Naive thymus-derived CD4-positive, alpha-beta T cell (primary cell): ENCODE results near the gene SLC26A8. TPM values are rescaled to one million over a fixed set of nuclear protein-coding genes. Genes with fewer than 3 reads are reported as not detected.

ENCODE experiments used
- ATAC-seq: fragments of 150-1000 bp; cut with Tn5 transposase; 2 replicates; pipeline ENCODE4 v1.10.0; 2021; ENCODE audit warnings: mild to moderate bottlenecking, moderate library complexity
- CTCF ChIA-PET: fragments of 350-600 bp; sonication (Branson Sonifier 250); formaldehyde crosslinking; loops from one replicate; lab custom pipeline; 2021; ENCODE audit warnings: antibody characterized with exemption; lab: Charles Lee
- POLR2A ChIA-PET: fragments of 350-600 bp; sonication (Branson Sonifier 250); formaldehyde crosslinking; loops from one replicate; lab custom pipeline; 2021; ENCODE audit warnings: antibody characterized with exemption, inconsistent platforms; lab: Charles Lee
- DNase-seq, 9 donors: peaks; one replicate each; pipeline versions ENCODE4 v3.0.0 to v3.0.0-alpha.2; 2020 to 2022; ENCODE audit warnings: mixed read lengths in 1 of 9
- H3K27ac ChIP-seq: one replicate; pipeline ENCODE4 v1.7.0; 2013; ENCODE audit warnings: mild to moderate bottlenecking, low read depth, low read length, moderate library complexity
- H3K27me3 ChIP-seq, 2 donors: one replicate each; pipeline ENCODE4 v1.7.0; 2013; ENCODE audit warnings: low read length in 2 of 2, mild to moderate bottlenecking in 2 of 2, moderate library complexity in 2 of 2; ENCODE audit not compliant: control insufficient read depth in 2 of 2, insufficient read depth in 2 of 2
- H3K36me3 ChIP-seq, 3 experiments: 1 replicate in 2 of 3; 2 replicates in 1 of 3; pipeline ENCODE4 v1.7.0; 2013; ENCODE audit warnings: low read length in 3 of 3, mild to moderate bottlenecking in 3 of 3, moderate library complexity in 1 of 3; ENCODE audit not compliant: insufficient read depth in 3 of 3, control insufficient read depth in 2 of 3
- H3K4me1 ChIP-seq, 2 donors: one replicate each; pipeline ENCODE4 v1.7.0; 2013; ENCODE audit warnings: low read length in 2 of 2, mild to moderate bottlenecking in 2 of 2, moderate library complexity in 1 of 2; ENCODE audit not compliant: control insufficient read depth in 2 of 2, insufficient read depth in 2 of 2
- H3K4me3 ChIP-seq: 2 replicates; pipeline ENCODE4 v1.7.0; 2013; ENCODE audit warnings: mild to moderate bottlenecking, low read length
- H3K9me3 ChIP-seq, 3 experiments: 1 replicate in 2 of 3; 2 replicates in 1 of 3; pipeline ENCODE4 v1.7.0; 2013; ENCODE audit warnings: low read length in 3 of 3; ENCODE audit not compliant: control insufficient read depth in 2 of 3
- H3K27ac Mint-ChIP-seq, 9 donors: one replicate each; pipeline ENCODE4 v1.8.0; 2020 to 2022; ENCODE audit warnings: mixed read lengths in 9 of 9, mild to moderate bottlenecking in 8 of 9, moderate library complexity in 5 of 9, inconsistent platforms in 2 of 9
- H3K27me3 Mint-ChIP-seq, 5 donors: one replicate each; pipeline ENCODE4 v1.8.0; 2021 to 2022; ENCODE audit warnings: mixed read lengths in 5 of 5, mild to moderate bottlenecking in 1 of 5
- H3K36me3 Mint-ChIP-seq, 5 donors: one replicate each; pipeline ENCODE4 v1.8.0; 2020 to 2022; ENCODE audit warnings: mixed read lengths in 5 of 5, mild to moderate bottlenecking in 3 of 5, inconsistent platforms in 1 of 5
- H3K4me1 Mint-ChIP-seq, 7 donors: one replicate each; pipeline ENCODE4 v1.8.0; 2020 to 2022; ENCODE audit warnings: mixed read lengths in 7 of 7, mild to moderate bottlenecking in 3 of 7, inconsistent platforms in 1 of 7
- H3K4me3 Mint-ChIP-seq, 10 donors: one replicate each; pipeline ENCODE4 v1.8.0; 2020 to 2022; ENCODE audit warnings: mild to moderate bottlenecking in 10 of 10, mixed read lengths in 10 of 10, moderate library complexity in 6 of 10, inconsistent platforms in 2 of 10
- H3K9me3 Mint-ChIP-seq, 11 donors: one replicate each; pipeline ENCODE4 v1.8.0; 2020 to 2022; ENCODE audit warnings: mixed read lengths in 11 of 11, mild to moderate bottlenecking in 4 of 11, inconsistent platforms in 1 of 11, moderate library complexity in 1 of 11
- intact Hi-C, 2 donors: fragments of 100-400 bp; cut with micrococcal nuclease; formaldehyde crosslinking; loops; one replicate each; pipeline ENCODE4 v1.15.1; 2023
- polyA plus RNA-seq, 2 donors: library from polyadenylated mRNA; unstranded; fragments of 300-500 nt; fragmentation: Illumina TruSeq; gene quantifications; one replicate each; pipeline ENCODE4 v1.2.3, GENCODE V29; 2021
- total RNA-seq, 6 experiments: library from RNA in 5 of 6; stranded (reverse) in 5 of 6; gene quantifications; 1 replicate in 5 of 6; 2 replicates in 1 of 6; pipeline ENCODE4 v1.2.3 and lab custom pipeline; 2021 to 2026

Gene SLC26A8
- total and polyA plus RNA-seq, 7 experiments from 2014 or later, result 0.27 to 0.66 TPM; not detected in 5

DNA sequence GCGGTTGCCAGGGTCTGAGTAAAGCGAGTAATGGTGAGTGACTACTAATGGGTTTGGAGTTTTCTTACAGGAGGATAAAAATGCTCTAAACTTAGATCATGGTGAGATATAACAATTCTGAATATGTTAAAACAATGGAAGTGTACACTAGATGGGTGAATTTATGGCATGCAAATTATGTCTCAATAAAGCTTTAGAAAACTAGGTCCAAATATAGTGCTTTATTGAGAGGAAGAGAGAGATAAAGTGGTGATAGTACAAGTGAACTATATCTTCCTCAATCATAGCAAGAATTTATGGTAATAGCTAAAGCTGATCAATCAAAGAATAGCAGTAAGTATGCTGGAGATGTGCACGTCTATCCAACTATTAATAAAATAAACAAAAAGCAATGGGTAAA lies 127.4 kb downstream of the SLC26A8 start:
- no peak overlapping the region for H3K4me3 ChIP-seq
- no peaks in the 10 kb centered on the region for H3K4me1 ChIP-seq
- intact Hi-C loops, result loop anchor here in 1 of 2 donors (10.0 kb wide), 1 partner anchor 198 kb away; no protein-coding TSS in a partner anchor
- CTCF ChIA-PET, result no interaction called here
- peaks cover 13 to 38% (median 26%) of the 10 kb centered on the region in 7 donors for H3K4me1 Mint-ChIP-seq
- H3K27ac Mint-ChIP-seq, result no peak overlapping the region
- ATAC-seq (no peak), DNase-seq (no peak)
- H3K9me3 ChIP-seq, result no peaks in the 10 kb centered on the region
- H3K4me3 Mint-ChIP-seq, result no peak overlapping the region
- peaks cover 0 to 3% (median 0%) of the 10 kb centered on the region in 11 donors for H3K9me3 Mint-ChIP-seq
- peaks cover 3 to 45% (median 27%) of the 10 kb centered on the region in 5 donors for H3K36me3 Mint-ChIP-seq
- no peak overlapping the region for H3K27ac ChIP-seq
- POLR2A ChIA-PET, result no interaction called here
- no peaks in the 10 kb centered on the region for H3K36me3 ChIP-seq
- no peaks in the 10 kb centered on the region for H3K27me3 ChIP-seq
- no peaks in the 10 kb centered on the region for H3K27me3 Mint-ChIP-seq

DNA sequence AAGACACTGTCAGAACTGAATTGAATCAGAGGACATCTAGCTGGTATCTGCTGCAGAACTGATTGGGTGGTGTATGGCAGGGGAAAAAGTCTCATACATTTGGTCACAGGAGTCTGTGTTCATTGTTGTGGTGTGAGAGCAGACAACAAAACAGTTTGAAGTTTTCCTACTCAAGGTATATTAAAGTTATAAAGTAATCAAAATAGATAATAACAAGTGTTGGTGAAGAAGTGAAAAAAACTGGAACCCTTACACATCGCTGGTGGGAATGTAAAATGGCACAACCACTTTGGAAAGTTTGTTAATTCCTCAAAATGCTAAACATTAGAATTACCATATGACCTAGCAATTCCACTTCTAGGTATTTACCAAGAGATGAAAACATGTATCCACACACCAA lies 128.2 kb downstream of the SLC26A8 start:
- no peaks in the 10 kb centered on the region for H3K9me3 ChIP-seq
- peaks cover 3 to 40% (median 23%) of the 10 kb centered on the region in 5 donors for H3K36me3 Mint-ChIP-seq
- ChIA-PET CTCF (interaction anchor here (0.7 kb wide), 1 partner anchor 199 kb away, joined by 3 read pairs; no protein-coding TSS in a partner anchor), POLR2A (no interaction called here)
- ATAC-seq (no peak), DNase-seq (no peak)
- no peak overlapping the region for H3K27ac ChIP-seq
- intact Hi-C loops, result loop anchor here in 1 of 2 donors (10.0 kb wide), 1 partner anchor 199 kb away; no protein-coding TSS in a partner anchor
- no peaks in the 10 kb centered on the region for H3K27me3 Mint-ChIP-seq
- H3K36me3 ChIP-seq, result no peaks in the 10 kb centered on the region
- peaks cover 0 to 3% (median 0%) of the 10 kb centered on the region in 11 donors for H3K9me3 Mint-ChIP-seq
- no peak overlapping the region for H3K4me3 Mint-ChIP-seq
- no peak overlapping the region for H3K4me3 ChIP-seq
- no peak overlapping the region for H3K27ac Mint-ChIP-seq
- H3K4me1 ChIP-seq, result no peaks in the 10 kb centered on the region
- peaks cover 13 to 38% (median 25%) of the 10 kb centered on the region in 7 donors for H3K4me1 Mint-ChIP-seq
- no peaks in the 10 kb centered on the region for H3K27me3 ChIP-seq

DNA sequence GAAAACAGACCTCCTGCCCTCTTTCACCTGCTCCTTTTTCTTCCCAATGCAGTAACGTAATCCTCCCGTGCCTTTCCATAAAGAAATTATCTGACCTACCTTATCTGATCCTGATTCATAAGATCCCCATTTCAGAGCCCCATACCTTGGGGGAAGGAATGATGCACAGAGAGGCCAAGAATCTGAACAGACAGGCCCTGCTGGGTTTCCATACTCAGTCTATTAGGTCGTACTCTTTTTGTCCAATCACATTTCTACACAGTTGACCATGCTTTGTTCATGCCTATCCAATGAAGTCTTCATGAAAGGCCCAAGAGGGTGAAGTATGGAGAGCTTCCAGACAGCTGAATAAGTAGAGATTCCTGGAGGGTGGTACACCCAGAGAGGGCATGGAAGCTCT lies 128.9 kb downstream of the SLC26A8 start:
- no peak overlapping the region for H3K4me3 Mint-ChIP-seq
- H3K36me3 Mint-ChIP-seq, result peaks cover 3 to 37% (median 20%) of the 10 kb centered on the region in 5 donors
- no peaks in the 10 kb centered on the region for H3K4me1 ChIP-seq

DNA sequence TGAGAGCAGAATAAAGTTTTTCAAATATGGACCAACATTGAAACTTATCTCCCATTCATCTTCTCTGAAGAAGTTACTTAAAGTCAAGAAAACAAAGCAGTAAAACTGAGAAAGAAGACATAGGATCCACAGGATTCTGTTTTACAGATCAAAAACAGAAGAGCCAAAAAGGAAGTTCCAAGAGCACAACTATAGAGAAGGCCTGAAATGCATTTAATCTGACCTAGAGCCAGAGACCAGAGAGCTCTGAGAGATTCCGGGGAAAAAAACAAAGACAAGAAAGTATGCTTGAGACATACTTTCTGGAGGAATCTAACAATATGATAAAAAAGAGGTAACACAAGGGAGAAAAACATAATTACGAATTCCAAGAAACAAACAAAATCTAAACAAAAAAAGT lies 129.7 kb downstream of the SLC26A8 start:
- Histone ChIP-seq H3K9me3 (no peaks in the 10 kb centered on the region), H3K4me3 (no peak overlapping the region), H3K4me1 (no peaks in the 10 kb centered on the region), H3K36me3 (no peaks in the 10 kb centered on the region), H3K27ac (no peak overlapping the region), H3K27me3 (no peaks in the 10 kb centered on the region)
- POLR2A ChIA-PET, result no interaction called here
- H3K27me3 Mint-ChIP-seq, result no peaks in the 10 kb centered on the region
- no peak overlapping the region for H3K4me3 Mint-ChIP-seq
- intact Hi-C loops, result loop anchor here in 1 of 2 donors (10.0 kb wide), 1 partner anchor 200 kb away; no protein-coding TSS in a partner anchor
- ATAC-seq (no peak), DNase-seq (no peak)
- peaks cover 13 to 31% (median 25%) of the 10 kb centered on the region in 7 donors for H3K4me1 Mint-ChIP-seq
- H3K36me3 Mint-ChIP-seq, result peaks cover 3 to 31% (median 18%) of the 10 kb centered on the region in 5 donors
- CTCF ChIA-PET, result no interaction called here
- H3K27ac Mint-ChIP-seq, result peak overlapping the region in 3 of 9 donors; percentile 2 to 30 (median 6)
- H3K9me3 Mint-ChIP-seq, result peaks cover 0 to 3% (median 0%) of the 10 kb centered on the region in 11 donors

More for the DNA sequence above, 128.9 kb downstream of the SLC26A8 start:
- DNase-seq (no peak), ATAC-seq (no peak)
- intact Hi-C loops, result loop anchor here in 1 of 2 donors (10.0 kb wide), 1 partner anchor 199 kb away; no protein-coding TSS in a partner anchor
- Mint-ChIP-seq H3K27me3 (no peaks in the 10 kb centered on the region), H3K9me3 (peaks cover 0 to 3% (median 0%) of the 10 kb centered on the region in 11 donors), H3K27ac (peak overlapping the region in 1 of 9 donors; percentile 33), H3K4me1 (peaks cover 13 to 36% (median 25%) of the 10 kb centered on the region in 7 donors)
- POLR2A ChIA-PET, result no interaction called here
- no peaks in the 10 kb centered on the region for H3K27me3 ChIP-seq
- H3K27ac ChIP-seq, result no peak overlapping the region
- CTCF ChIA-PET, result interaction anchor here (0.7 kb wide), 1 partner anchor 200 kb away, joined by 3 read pairs; no protein-coding TSS in a partner anchor
- H3K4me3 ChIP-seq, result no peak overlapping the region
- no peaks in the 10 kb centered on the region for H3K9me3 ChIP-seq
- H3K36me3 ChIP-seq, result no peaks in the 10 kb centered on the region

Other genes starting within 250 kb of the SLC26A8 start
- gene CLPSL2, start 248.0 kb downstream of the SLC26A8 start, total RNA-seq, result not detected
- gene CLPSL2, start 248.0 kb downstream of the SLC26A8 start, polyA plus RNA-seq, result not detected
- not detected for gene CLPSL1, start 243.6 kb downstream of the SLC26A8 start, total RNA-seq
- gene CLPSL1, start 243.6 kb downstream of the SLC26A8 start, polyA plus RNA-seq, result not detected
- gene CLPS, start 227.3 kb downstream of the SLC26A8 start, total RNA-seq, result not detected
- gene CLPS, start 227.3 kb downstream of the SLC26A8 start, polyA plus RNA-seq, result not detected
- gene LHFPL5, start 219.3 kb downstream of the SLC26A8 start, total RNA-seq, result not detected
- gene LHFPL5, start 219.3 kb downstream of the SLC26A8 start, polyA plus RNA-seq, result not detected
- gene SRPK1, start 103.5 kb downstream of the SLC26A8 start, total RNA-seq, result 10 to 100 TPM; 29.1 to 80.9 (median 42.1) TPM
- gene SRPK1, start 103.5 kb downstream of the SLC26A8 start, polyA plus RNA-seq, result 10 to 100 TPM; 31.9 to 48.1 TPM
- gene MAPK14, start 3.2 kb upstream of the SLC26A8 start, total RNA-seq, result 10 to 100 TPM; 47.2 to 81.0 (median 62.6) TPM
- 10 to 100 TPM; 43.2 to 59.6 TPM for gene MAPK14, start 3.2 kb upstream of the SLC26A8 start, polyA plus RNA-seq
- 10 to 100 TPM; 27.0 to 53.1 (median 33.7) TPM for gene MAPK13, start 105.9 kb upstream of the SLC26A8 start, total RNA-seq
- gene MAPK13, start 105.9 kb upstream of the SLC26A8 start, polyA plus RNA-seq, result 10 to 100 TPM; 34.2 to 51.4 TPM
- 10 to 100 TPM; 27.5 to 40.0 (median 35.2) TPM for gene BRPF3, start 172.1 kb upstream of the SLC26A8 start, total RNA-seq
- gene BRPF3, start 172.1 kb upstream of the SLC26A8 start, polyA plus RNA-seq, result 1 to 10 TPM; 5.1 to 9.0 TPM
- gene PNPLA1, start 245.4 kb upstream of the SLC26A8 start, total RNA-seq, result 1 to 10 TPM in 1 of 5 experiments, under 1 TPM in 1, not detected in 3; 0.66 to 2.0 TPM
- not detected for gene PNPLA1, start 245.4 kb upstream of the SLC26A8 start, polyA plus RNA-seq